ENCODE measurements around the gene CBFA2T3.

CBFA2T3 gene

DNA sequence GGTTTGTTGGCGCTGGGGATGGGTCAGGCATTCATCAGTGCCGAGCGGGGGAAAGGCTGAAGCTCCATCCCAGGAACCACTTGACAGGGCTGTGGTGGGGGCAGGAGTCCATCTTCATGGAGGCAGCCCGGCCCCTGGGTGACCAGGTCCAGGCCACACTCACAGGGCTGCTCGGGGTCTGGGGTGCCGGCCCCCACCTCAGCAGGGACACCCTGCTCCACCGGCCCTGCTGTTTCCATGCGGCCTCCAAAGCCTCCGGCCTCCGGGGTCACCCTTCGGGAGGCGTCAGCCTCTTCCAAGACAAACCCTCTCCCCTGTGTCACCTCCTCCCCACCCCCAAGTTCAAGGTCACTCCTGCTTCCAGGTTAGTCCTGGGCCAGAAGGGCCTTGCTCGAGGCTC, 142.3 kb downstream of the CBFA2T3 start:
- TF ChIP-seq, protein P1, sequence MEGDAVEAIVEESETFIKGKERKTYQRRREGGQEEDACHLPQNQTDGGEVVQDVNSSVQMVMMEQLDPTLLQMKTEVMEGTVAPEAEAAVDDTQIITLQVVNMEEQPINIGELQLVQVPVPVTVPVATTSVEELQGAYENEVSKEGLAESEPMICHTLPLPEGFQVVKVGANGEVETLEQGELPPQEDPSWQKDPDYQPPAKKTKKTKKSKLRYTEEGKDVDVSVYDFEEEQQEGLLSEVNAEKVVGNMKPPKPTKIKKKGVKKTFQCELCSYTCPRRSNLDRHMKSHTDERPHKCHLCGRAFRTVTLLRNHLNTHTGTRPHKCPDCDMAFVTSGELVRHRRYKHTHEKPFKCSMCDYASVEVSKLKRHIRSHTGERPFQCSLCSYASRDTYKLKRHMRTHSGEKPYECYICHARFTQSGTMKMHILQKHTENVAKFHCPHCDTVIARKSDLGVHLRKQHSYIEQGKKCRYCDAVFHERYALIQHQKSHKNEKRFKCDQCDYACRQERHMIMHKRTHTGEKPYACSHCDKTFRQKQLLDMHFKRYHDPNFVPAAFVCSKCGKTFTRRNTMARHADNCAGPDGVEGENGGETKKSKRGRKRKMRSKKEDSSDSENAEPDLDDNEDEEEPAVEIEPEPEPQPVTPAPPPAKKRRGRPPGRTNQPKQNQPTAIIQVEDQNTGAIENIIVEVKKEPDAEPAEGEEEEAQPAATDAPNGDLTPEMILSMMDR (conservative IDR thresholded peaks at IDR 0.05): no peak
- no peak for TF ChIP-seq ZFX (IDR thresholded peaks at IDR 0.05)
- no peak overlapping the region for H3K27ac ChIP-seq

DNA sequence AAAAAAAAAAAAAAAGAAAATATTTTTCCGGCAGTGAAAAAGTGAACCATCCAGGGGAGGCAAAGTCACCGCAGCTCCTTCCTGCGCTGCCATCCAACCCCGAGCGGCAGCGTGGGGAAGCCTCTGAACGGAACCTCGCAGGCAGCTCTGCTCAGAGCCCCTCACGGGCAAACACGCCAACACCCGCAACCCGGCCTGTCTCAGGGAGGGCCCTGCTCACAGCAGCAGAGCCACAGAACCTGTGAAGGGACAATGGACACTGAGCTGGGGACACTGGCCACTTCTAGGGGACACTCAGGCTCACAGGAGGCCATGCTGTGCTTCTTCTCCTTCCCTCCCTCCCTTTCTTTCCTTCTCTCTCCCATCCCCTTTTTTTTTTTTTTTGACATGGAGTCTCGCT, 143.9 kb downstream of the CBFA2T3 start:
- no peak for TF ChIP-seq ZFX (IDR thresholded peaks at IDR 0.05)
- TF ChIP-seq, protein P1 (conservative IDR thresholded peaks at IDR 0.05): no peak
- no peak overlapping the region for H3K27ac ChIP-seq

DNA sequence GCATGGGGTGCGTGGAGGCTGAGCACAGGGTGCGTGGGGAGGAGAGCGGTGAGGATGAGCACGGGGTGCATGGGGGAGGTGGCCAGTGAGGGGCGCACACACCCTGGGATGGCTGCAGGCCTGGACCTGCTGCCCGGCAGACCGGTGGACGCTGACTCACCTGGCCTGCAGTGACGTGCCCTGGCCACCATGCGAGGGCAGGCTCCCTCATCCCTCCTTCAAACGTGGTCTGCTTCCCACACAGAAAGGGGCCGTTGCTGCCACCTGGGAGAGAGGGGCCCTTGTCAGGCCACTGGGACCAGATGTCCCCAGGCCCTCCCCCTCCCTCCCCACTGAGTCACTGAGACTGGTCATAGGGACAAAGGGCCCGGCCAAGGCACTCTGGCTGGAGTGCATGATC, 145.2 kb downstream of the CBFA2T3 start:
- no peak overlapping the region for H3K27ac ChIP-seq
- no peak for TF ChIP-seq ZFX (IDR thresholded peaks at IDR 0.05)
- TF ChIP-seq, protein P1 (conservative IDR thresholded peaks at IDR 0.05): no peak; the same call in 1 of the 2 replicates

DNA sequence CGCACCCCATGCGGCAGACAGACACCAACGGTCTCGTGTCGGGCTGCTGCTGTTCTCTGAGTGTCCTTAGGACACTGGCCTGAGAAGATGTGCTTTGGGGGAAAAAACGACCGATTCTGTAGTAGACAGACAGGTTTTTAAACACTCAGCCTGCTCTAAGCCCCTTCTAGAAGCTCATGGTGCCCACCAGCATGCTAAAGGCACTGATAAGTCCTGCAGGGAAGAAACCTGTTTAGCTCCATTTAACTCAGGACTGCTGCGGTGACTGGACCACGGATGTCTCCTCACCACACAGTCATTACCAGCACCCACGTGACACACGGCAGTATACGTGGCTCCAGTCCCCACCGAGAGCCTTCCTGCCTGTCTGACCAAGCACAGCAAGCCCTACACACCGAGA, 146.2 kb downstream of the CBFA2T3 start:
- TF ChIP-seq, protein P1 (conservative IDR thresholded peaks at IDR 0.05): no peak
- TF ChIP-seq ZFX (IDR thresholded peaks at IDR 0.05): no peak
- H3K27ac ChIP-seq: no peak overlapping the region

DNA sequence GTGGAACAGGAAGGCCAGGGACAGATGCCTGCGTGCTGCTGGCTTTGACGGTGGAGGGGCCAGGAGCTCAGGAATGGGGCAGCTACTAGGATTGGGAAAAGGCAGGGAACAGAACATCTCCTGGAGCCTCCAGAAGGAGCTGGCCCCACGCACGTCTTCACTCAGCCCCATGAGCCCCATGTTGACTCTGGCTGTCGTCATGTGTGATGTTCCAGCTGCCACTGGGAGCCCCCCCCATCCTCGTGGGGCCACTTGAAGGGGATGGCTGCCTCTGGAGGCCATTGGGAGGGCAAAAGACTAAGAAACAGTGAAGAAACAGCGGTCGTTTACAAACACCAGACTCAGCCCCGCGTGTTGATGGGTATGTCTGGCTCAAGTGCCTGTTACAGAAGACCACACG, 146.7 kb downstream of the CBFA2T3 start:
- no peak overlapping the region for H3K27ac ChIP-seq
- TF ChIP-seq, protein P1 (conservative IDR thresholded peaks at IDR 0.05): no peak
- TF ChIP-seq ZFX (IDR thresholded peaks at IDR 0.05): no peak

DNA sequence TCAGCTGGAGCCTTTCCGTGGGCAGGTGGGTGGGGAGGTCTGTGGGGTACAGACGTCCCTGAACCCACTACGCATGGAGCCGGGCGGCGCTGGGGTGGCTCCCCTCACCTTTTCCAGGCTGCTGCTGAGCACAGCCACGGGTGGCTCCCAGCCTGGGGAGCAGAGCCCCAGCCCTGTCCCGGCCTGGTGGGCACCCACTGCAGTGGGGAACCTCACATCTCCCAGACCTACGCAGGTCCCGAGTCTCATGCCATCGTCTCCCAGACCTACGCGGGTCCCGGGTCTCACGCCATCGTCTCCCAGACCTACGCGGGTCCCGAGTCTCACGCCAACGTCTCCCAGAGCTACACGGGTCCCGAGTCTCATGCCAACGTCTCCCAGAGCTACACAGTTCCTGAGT, 148.3 kb downstream of the CBFA2T3 start:
- H3K27ac ChIP-seq: no peak overlapping the region
- TF ChIP-seq, protein P1 (conservative IDR thresholded peaks at IDR 0.05): no peak
- TF ChIP-seq ZFX (IDR thresholded peaks at IDR 0.05): no peak

DNA sequence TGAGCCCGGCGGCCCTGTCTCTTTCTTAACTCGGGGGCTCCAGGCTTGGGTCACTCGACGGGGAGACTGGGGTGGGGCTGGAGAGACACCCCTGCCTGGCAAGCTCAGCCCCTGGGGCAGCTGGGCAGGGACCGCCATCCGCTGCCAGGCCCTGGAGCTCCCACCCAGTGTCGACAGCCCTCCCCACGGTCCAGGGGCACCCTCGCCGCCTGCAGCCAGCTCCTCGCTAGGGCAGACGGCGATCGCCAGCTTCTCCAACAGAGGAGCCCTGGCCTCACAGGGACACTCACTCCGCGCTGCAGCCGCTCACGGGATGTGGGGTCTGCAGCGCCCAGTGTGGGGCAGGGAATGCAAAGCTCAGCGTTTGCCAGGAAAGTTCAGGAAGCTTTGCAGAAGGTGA, 149.3 kb downstream of the CBFA2T3 start:
- H3K27ac ChIP-seq: no peak overlapping the region
- no peak for TF ChIP-seq ZFX (IDR thresholded peaks at IDR 0.05)
- TF ChIP-seq, protein P1 (conservative IDR thresholded peaks at IDR 0.05): no peak
